Vagina (tissue), 2 donors: ENCODE measurements around the gene RFFL. TPM values are rescaled to one million over a fixed set of nuclear protein-coding genes. Genes with fewer than 3 reads are reported as not detected.

ENCODE experiments used
- DNase-seq, 2 donors: peaks; one replicate each; pipeline ENCODE4 v3.0.0-alpha.2; 2017; ENCODE audit errors: extremely low spot score in 2 of 2
- H3K27ac ChIP-seq: fragments of 200-600 bp; sonication (generic); one replicate; pipeline ENCODE4 v1.5.1; 2019
- H3K27me3 ChIP-seq: fragments of 200-600 bp; sonication (generic); one replicate; pipeline ENCODE4 v1.5.1; 2019
- H3K36me3 ChIP-seq, 2 donors: fragments of 200-600 bp; sonication (generic); one replicate each; pipeline ENCODE4 v1.5.1; 2017 to 2019
- H3K4me1 ChIP-seq: fragments of 200-600 bp; sonication (generic); one replicate; pipeline ENCODE4 v1.5.1; 2019
- H3K4me3 ChIP-seq, 2 donors: fragments of 200-600 bp; sonication (generic); 1 replicate in 1 of 2; 2 replicates in 1 of 2; pipeline ENCODE4 v1.5.1; 2016 to 2019
- H3K9me3 ChIP-seq: fragments of 200-600 bp; sonication (generic); one replicate; pipeline ENCODE4 v1.5.1; 2019
- CTCF ChIP-seq, 3 experiments: fragments of 450-650 bp in 2 of 3; fragments of 200-600 bp in 1 of 3; sonication (generic) in 1 of 3; IDR thresholded peaks; one replicate each; pipeline ENCODE4 v1.5.1; 2017 to 2019; ENCODE audit warnings: antibody characterized with exemption in 3 of 3, mild to moderate bottlenecking in 2 of 3, moderate library complexity in 2 of 3
- POLR2A ChIP-seq, 2 donors: fragments of 450-650 bp; IDR thresholded peaks; one replicate each; pipeline ENCODE4 v1.6.1; 2017; ENCODE audit warnings: antibody characterized with exemption in 2 of 2, mild to moderate bottlenecking in 2 of 2, moderate library complexity in 2 of 2
- POLR2AphosphoS5 ChIP-seq, 2 donors: sonication (generic); formaldehyde crosslinking; IDR thresholded peaks; one replicate each; pipeline ENCODE4 v1.9.0; 2017; ENCODE audit warnings: antibody characterized with exemption in 2 of 2, mild to moderate bottlenecking in 2 of 2, low read depth in 1 of 2; ENCODE audit not compliant: insufficient read depth in 1 of 2
- intact Hi-C: fragments of 100-400 bp; cut with DNase I; formaldehyde crosslinking; loops from one replicate; pipeline ENCODE4 v1.15.1; 2023
- total RNA-seq: library from RNA; depleted of rRNA; stranded (reverse); fragments of >200 nt; gene quantifications from one replicate; pipeline ENCODE4 v1.2.3, GENCODE V29; 2016

The RFFL gene
- total RNA-seq, 1 donor from 2014 or later: 25.3 TPM

GRCh38 chr17:35073991-35074627 lies 10.6 kb upstream of the RFFL start:
- no peaks in the 10 kb centered on the region for H3K27me3 ChIP-seq
- peaks cover 11% of the 10 kb centered on the region for H3K4me1 ChIP-seq
- no peak for DNase-seq
- no peaks in the 10 kb centered on the region for H3K9me3 ChIP-seq
- H3K4me3 ChIP-seq: no peak overlapping the region
- intact Hi-C loops: no loop called here
- no peak overlapping the region for H3K27ac ChIP-seq
- TF ChIP-seq POLR2AphosphoS5 (IDR thresholded peaks at IDR 0.05; ENCODE audit: insufficient read depth in 1 of 2, low read depth in 1 of 2) (no peak), CTCF (IDR thresholded peaks at IDR 0.05) (no peak), POLR2A (IDR thresholded peaks at IDR 0.05) (no peak)
- H3K36me3 ChIP-seq: no peaks in the 10 kb centered on the region

- no peak for TF ChIP-seq CTCF (IDR thresholded peaks at IDR 0.05)
- no peak for TF ChIP-seq POLR2AphosphoS5 (IDR thresholded peaks at IDR 0.05; ENCODE audit: insufficient read depth in 1 of 2, low read depth in 1 of 2)
- TF ChIP-seq POLR2A (IDR thresholded peaks at IDR 0.05): no peak
- intact Hi-C loops: no loop called here
- H3K4me3 ChIP-seq: no peak overlapping the region
- H3K27me3 ChIP-seq: no peaks in the 10 kb centered on the region
- no peak overlapping the region for H3K27ac ChIP-seq
- H3K36me3 ChIP-seq: no peaks in the 10 kb centered on the region
- no peak for DNase-seq
- H3K4me1 ChIP-seq: peaks cover 8% of the 10 kb centered on the region
- no peaks in the 10 kb centered on the region for H3K9me3 ChIP-seq
Measured at GRCh38 chr17:35073183-35073790, 9.8 kb upstream of the RFFL start.

GRCh38 chr17:35069311-35069710 lies 5.8 kb upstream of the RFFL start:
- no peaks in the 10 kb centered on the region for H3K27me3 ChIP-seq
- peaks cover 6% of the 10 kb centered on the region for H3K4me1 ChIP-seq
- intact Hi-C loops: no loop called here
- H3K36me3 ChIP-seq: no peaks in the 10 kb centered on the region
- H3K9me3 ChIP-seq: no peaks in the 10 kb centered on the region
- no peak overlapping the region for H3K4me3 ChIP-seq
- DNase-seq: no peak
- no peak for TF ChIP-seq CTCF (IDR thresholded peaks at IDR 0.05)
- TF ChIP-seq POLR2A (IDR thresholded peaks at IDR 0.05): no peak
- no peak for TF ChIP-seq POLR2AphosphoS5 (IDR thresholded peaks at IDR 0.05; ENCODE audit: insufficient read depth in 1 of 2, low read depth in 1 of 2)
- H3K27ac ChIP-seq: no peak overlapping the region

GRCh38 chr17:35068249-35068648 lies 4.7 kb upstream of the RFFL start:
- Histone ChIP-seq H3K4me1 (peaks cover 13% of the 10 kb centered on the region), H3K9me3 (no peaks in the 10 kb centered on the region)
- intact Hi-C loops: no loop called here

More at GRCh38 chr17:35068249-35068648, 4.7 kb upstream of the RFFL start:
- H3K36me3 ChIP-seq: no peaks in the 10 kb centered on the region
- no peak overlapping the region for H3K4me3 ChIP-seq
- DNase-seq: no peak
- H3K27me3 ChIP-seq: no peaks in the 10 kb centered on the region
- H3K27ac ChIP-seq: no peak overlapping the region
- TF ChIP-seq POLR2A (IDR thresholded peaks at IDR 0.05): no peak
- no peak for TF ChIP-seq POLR2AphosphoS5 (IDR thresholded peaks at IDR 0.05; ENCODE audit: insufficient read depth in 1 of 2, low read depth in 1 of 2)
- no peak for TF ChIP-seq CTCF (IDR thresholded peaks at IDR 0.05)
